Measurements from ENCODE around the gene SLC25A42.
"Not testable (repeated sequence)": the region's sequence is repeated elsewhere in the genome, so short reads cannot be mapped to it uniquely, and the experiment has no call there.

SLC25A42 gene

GRCh38 chr19:19135713-19136112 lies 71.9 kb downstream of the SLC25A42 start:
- DNase-seq (ENCODE audit: low read depth in 2 of 2) = not testable (repeated sequence)

- no peak for DNase-seq (ENCODE audit: low read depth in 2 of 2)
These were observed 73.8 kb downstream of the SLC25A42 start for GRCh38 chr19:19137556-19138108.

DNA sequence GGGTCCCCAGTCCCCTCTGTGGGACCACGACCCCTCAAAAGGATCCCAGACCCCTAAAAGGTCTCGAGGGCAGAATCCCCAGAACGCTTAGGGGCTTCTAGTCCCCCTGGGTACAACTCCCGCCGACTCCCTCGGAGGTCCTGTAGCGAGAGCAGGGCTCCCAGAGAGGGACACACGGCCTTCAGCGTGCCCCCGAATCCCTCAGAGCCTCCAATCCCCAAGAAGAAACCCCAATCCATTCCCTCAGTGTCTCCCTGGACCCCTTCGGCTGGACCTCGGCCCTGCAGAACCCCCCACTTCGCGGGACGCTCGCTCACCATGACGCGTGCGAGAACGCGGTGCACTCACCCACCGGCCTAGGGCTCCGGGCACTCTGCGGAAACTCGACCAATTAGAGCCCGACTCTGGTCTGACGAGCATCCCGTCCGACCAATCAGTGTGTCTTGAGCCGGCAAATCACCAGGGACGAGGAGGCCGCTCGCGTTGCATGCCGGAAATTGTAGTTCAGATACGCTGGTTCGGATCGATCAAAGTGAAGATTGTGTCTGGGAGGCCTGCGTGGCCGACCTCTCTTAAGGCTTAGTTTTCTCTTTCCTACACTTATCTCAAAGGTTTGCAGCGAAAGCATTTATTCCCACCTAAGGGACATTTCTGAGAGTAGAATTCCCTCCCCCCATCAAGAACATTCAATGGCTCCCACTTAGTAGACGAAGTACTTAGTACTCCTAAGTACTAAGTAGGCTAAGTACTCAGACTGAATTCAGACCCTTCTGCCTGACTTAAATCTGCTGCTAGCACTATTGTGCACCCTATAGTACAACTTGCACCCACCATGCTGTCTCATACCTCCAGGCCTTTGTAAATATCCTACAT lies 74.6 kb downstream of the SLC25A42 start, which contains the start of gene TMEM161A:
Gene TMEM161A, minus strand, starts transcription at position 370 of the 873 bp plus-strand sequence. Its CDS starts 50 bp downstream, at position 320.
- peak; percentile 89 to 93 for DNase-seq (ENCODE audit: low read depth in 2 of 2)

DNA sequence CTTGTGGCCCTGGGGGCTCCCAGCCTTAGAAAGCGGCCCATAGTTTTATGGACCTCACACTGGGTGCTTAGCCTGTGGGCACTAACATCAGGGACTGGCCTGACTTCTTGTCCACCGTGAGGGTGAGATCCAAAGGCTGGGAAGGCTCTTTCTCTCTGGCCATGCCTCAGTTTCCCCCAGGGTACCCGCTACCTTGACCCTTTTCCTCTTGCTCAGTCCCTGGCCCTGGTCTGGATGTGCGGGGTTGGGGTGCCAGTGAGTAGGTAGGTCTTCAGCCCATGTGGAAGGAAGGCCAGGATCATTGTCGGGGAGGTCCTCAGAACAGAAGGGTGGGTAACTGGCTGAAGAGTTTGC lies 76.1 kb downstream of the SLC25A42 start:
- DNase-seq (ENCODE audit: low read depth in 2 of 2) = no peak

GRCh38 chr19:19140476-19140875 lies 76.7 kb downstream of the SLC25A42 start:
- no peak for DNase-seq (ENCODE audit: low read depth in 2 of 2)

GRCh38 chr19:19142347-19142746 lies 78.6 kb downstream of the SLC25A42 start:
- DNase-seq (ENCODE audit: low read depth in 2 of 2) = no peak

DNA sequence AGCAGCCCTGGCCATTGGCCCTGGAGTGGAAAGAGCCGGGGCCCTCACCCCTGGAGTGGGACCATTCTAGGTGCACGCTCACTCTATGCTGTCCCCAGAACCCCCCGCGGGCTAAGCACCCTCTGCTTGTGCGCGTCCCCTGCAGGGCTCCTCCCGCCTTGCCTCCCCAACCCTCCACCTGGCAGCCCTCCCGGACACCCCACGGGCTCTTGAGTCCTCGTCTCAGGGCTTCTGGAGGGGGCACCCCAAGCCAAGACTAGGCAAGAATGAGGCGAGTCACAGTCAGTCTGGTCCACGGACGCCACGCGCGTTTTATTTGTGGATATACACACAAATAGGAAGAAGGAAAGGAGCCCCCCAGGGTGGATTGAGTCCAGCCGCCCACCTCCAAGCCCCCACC lies 81.5 kb downstream of the SLC25A42 start:
- no peak for DNase-seq (ENCODE audit: low read depth in 2 of 2)

DNA sequence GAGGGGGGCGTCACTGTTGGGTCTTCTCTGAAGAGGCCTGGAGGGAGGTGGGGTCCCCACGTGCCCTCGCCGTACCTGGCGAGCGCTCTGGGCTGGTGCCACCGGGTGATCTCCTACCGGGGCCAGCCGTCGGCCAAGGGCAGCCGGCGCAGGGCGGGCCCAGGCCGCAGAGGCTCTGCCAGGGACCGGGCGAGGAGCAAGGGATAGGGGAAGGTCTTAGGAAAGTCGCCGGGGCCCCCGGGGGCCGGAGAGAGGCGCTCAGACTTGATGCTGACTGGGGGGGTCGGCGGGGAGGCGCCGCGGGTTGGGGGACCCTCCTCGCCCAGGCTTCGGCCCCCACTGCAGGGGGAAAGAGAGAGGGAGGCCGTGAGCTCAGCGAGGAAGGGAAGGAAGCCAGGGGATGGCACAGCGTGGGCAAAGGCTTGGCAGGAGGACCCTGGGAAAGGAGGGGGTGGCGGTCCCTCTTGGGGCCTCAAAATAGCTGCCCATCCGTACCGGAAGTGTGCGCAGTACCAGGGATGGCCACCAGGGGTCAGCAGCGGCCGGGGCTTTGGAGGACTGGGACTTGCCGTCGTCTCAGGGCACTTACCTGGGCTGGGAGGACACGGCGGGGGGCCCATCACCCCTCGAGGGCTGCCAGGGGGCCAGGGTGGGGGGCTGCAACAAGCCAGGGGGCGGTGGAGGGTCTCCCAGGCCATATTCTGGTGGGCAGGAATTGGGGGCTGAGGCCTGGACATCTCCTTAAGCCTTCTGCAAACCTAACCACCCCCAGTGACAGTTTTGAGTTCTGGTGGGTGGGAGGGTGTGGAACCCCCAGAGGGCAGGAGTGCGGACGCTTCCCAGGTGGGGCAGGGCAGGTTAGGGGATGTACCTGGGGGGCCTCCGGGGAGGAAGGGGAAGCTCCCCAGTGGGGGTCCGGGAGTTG lies 82.2 kb downstream of the SLC25A42 start:
- peak; percentile 60 to 73 for DNase-seq (ENCODE audit: low read depth in 2 of 2)

DNA sequence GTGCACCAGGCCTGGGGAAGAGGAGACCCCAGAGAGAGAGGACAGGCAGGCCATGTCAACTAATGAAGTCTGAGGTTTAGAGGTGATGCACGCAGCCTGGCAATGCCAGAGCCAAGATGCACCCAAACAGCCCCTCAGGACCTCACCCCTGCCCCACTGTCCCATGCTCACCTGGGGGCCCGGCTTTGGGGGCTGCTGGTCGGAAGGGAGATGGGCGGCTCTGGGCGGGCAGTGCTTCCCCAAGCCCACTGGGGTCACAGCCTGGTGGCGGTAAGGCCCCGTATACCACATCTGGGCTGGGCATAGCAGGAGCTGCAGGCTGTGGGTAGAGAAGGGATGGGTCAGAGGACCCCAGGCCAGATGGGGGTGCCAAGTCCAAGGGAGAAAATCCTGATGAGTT lies 83.1 kb downstream of the SLC25A42 start:
- DNase-seq (ENCODE audit: low read depth in 2 of 2) = no peak

DNA sequence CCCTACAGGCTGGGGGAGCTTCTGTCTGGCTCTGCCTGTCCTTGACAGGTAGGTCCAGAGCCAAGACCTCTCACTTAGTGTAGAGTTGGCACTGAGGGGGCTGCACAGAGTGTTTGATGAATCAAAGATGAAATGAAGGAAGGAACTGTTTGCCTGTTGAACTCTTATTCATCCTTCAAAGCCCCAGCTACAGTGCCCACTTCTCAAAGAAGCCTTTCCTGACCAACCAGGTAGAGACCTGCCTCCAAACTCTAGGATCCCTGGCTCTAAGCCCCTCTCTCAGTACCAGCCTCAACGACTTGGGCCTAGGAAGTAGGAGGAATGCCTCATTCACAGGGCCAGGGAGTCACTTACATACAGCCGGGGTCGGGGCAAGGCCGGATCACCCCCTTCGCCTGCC lies 83.5 kb downstream of the SLC25A42 start:
- DNase-seq (ENCODE audit: low read depth in 2 of 2) = no peak

GRCh38 chr19:19148504-19148903 lies 84.7 kb downstream of the SLC25A42 start:
- DNase-seq (ENCODE audit: low read depth in 2 of 2) = not testable (repeated sequence)

DNA sequence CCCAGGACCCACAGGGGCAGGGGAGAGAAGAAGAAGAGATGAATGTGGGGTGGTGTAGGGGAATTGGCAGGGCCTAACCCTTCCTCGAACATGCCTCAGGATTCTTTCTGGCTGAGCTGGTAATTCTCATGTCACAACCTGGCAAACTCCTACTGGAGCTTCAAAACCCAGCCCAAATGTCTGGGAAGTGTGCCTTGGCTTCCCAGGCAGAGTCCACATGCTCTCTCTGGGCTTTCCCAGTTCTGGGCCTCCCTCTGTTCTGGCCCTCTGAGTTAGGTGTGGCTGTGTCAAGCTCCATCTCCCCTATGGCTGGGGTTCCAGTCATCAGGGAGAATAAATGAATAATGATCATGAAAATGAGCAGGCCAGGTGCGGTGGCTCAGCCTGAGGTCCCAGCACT lies 85.6 kb downstream of the SLC25A42 start:
- DNase-seq (ENCODE audit: low read depth in 2 of 2) = no peak

GRCh38 chr19:19151418-19151817 lies 87.6 kb downstream of the SLC25A42 start:
- no peak for DNase-seq (ENCODE audit: low read depth in 2 of 2)

DNA sequence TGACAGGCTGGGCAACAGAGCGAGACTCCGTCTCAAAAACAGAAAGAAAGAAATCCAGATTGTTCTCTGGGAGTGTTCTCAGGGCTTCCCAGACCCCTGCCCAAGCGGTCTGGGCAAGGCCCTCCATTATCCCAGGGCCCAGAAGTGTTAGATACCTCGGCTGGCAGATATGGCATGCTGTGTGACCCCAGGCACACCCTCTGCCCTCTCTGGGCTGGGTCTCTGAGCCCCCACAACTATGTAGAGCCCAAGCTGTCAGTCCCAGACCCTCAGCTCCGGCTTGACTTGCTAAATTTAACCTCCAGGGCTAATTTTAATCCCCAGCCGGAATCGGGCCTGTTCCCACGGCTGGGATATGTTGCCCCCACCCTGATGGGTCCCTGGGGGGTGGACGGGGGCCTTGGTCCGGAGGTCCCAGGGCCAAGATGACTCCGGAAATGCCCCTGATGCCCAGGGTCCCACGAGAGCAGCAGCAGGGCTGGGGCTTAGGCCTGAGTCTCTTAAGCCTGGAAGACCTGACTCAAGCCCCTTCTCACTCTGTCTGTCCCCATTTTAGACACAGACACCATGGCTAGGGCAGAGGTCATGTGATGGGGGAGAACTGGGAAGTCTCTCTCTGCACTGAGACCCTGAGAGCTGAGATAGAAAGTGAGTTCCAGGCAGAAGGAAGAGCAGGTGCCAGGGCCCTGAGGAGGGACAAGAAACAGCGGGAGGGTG lies 89.0 kb downstream of the SLC25A42 start:
- no peak for DNase-seq (ENCODE audit: low read depth in 2 of 2)

- DNase-seq (ENCODE audit: low read depth in 2 of 2) = no peak
These were observed 91.1 kb downstream of the SLC25A42 start for GRCh38 chr19:19154768-19155494.

DNA sequence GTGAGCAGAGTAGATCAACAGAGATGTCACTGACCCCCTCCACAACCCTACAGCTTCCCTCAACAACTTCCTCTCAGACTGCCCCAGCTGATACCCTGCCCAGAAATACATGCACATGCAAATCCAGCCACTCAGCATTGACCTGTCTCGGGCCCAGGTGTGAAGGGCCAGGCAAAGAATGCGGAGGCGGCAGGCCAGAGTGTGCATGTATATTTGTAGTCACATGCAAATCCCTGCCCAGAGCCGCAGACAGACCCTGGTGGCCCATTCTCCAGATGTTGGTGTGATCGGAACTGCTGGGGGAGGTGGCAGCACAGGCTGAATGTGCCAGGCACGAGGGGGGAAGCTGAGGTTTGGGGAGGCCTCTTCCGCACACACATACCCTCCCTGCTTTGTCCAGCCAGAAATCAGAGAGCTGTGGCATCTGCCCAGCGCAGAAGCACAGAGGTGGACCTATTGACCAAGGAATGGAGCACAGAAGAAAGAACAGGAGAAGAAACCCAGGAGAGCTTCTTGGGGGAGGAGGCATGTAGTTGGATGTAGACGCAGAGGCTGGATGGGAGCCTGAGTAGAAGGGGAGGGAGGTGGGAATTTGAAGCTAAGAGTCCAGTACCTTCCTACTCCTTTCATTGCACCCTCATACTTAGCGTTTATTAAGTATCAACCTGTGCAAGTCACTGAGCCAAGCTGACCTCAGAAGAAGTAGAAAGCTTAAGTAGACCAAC lies 91.9 kb downstream of the SLC25A42 start:
- DNase-seq (ENCODE audit: low read depth in 2 of 2) = no peak

- DNase-seq (ENCODE audit: low read depth in 2 of 2) = no peak
These were observed 94.0 kb downstream of the SLC25A42 start for GRCh38 chr19:19157808-19158207.

DNA sequence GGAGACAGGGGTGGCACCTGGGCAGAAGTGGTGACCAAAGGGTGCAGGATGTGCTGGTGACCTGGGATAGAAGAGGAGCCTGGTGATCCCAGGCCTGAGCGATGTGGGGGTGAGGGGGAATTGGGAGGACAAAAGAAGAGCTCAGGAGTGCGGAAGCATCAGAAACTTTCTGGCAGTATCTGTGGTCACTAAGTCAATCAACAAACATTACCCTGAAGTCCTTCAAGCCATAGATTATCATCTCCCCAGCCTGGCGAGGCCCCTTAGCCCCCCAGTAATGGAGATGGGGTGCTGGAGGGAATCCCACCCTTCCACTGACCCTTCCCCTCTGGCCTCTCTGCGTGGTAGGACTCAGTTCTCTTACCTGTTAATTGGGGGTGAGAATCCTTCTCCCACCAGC lies 95.7 kb downstream of the SLC25A42 start:
- no peak for DNase-seq (ENCODE audit: low read depth in 2 of 2)

DNA sequence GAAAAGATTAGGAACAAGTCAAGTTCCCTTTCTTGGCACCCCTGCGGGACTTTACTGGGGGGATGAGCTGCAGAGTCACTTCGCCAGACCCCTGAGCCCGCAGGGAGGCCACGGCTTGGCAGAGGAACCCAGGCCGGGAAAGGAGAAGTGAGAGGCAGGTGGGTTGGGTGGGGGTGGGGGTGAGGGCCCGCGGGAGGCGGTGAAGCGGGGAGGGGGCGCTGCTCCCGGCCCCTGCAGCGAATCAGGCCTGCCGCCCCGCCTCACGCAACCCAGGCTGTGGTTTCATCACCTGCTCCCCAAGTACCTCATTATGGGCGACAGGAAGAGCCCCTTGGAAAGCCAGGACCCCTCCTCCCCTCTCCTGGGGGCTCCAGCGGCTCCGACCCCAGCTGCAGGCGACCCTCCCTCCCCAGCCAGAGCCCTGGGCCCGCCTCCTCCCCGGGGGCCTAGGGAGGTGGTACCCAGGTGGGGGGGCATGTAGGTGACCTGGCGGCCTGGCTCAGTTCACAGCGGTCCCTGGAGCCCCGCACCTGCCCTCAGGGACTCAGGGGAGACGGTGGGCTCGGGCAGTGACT lies 96.8 kb downstream of the SLC25A42 start:
- no peak for DNase-seq (ENCODE audit: low read depth in 2 of 2)

DNA sequence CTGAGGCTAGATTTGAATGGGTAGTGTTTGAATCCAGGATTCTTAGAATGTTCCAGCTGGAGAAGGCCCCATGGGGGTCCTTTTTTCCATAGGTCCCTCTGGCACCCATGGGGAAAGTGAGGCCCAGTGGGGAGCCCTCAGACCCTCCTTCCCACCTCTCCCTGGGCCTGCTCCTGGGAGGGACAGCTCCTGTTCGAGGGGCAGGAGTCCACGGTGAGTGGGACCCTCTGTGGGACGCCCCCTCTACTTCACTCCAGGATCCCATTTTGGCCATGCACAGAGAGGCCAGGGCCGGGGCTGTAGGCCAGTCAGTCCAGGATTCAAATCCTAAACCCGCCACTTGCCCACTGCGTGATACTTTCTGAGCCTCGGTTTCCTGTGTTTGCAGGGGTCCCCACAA lies 98.7 kb downstream of the SLC25A42 start:
- no peak for DNase-seq (ENCODE audit: low read depth in 2 of 2)
